Esophagus squamous epithelium (tissue), 4 donors: Measurements from ENCODE around the gene RTP5.

Source experiments
- CTCF ChIP-seq, 6 experiments: fragments of 450-650 bp in 4 of 6; fragments of 200-600 bp in 2 of 6; sonication (generic) in 2 of 6; IDR thresholded peaks; one replicate each; pipeline ENCODE4 v1.5.1; 2016 to 2019; ENCODE audit warnings: antibody characterized with exemption in 6 of 6, mild to moderate bottlenecking in 4 of 6, moderate library complexity in 4 of 6
- POLR2A ChIP-seq, 4 donors: fragments of 450-650 bp; IDR thresholded peaks; one replicate each; pipeline ENCODE4 v1.6.1; 2017; ENCODE audit warnings: antibody characterized with exemption in 4 of 4, mild to moderate bottlenecking in 4 of 4, moderate library complexity in 3 of 4

- no peak for TF ChIP-seq CTCF (IDR thresholded peaks at IDR 0.05)
- TF ChIP-seq POLR2A (IDR thresholded peaks at IDR 0.05), result no peak
Measured at GRCh38 chr2:241880311-241881073, 11.0 kb downstream of the RTP5 start.
